K562 (cell line): ENCODE data around the gene FAM124B. TPM values are rescaled to one million over a fixed set of nuclear protein-coding genes. Genes with fewer than 3 reads are reported as not detected.

Source experiments
- EWSR1 ChIP-seq: fragments of 450-650 bp; IDR thresholded peaks from 2 replicates; pipeline ENCODE4 v1.6.1; 2018; ENCODE audit warnings: borderline replicate concordance, mild to moderate bottlenecking, low read depth, moderate library complexity; ENCODE audit not compliant: partially characterized antibody
- FOXA3 ChIP-seq, 2 experiments: fragments of 450-650 bp in 1 of 2; sonication (generic) in 1 of 2; formaldehyde crosslinking; IDR thresholded peaks in 1 of 2; conservative IDR thresholded peaks in 1 of 2; 2 replicates each; pipeline versions ENCODE4 v1.4.0 to v1.8.0; 2020 to 2022; ENCODE audit warnings: mild to moderate bottlenecking in 2 of 2, missing genetic modification reagents in 1 of 2
- RBM22 ChIP-seq: fragments of 200-400 bp; formaldehyde crosslinking; IDR thresholded peaks from 2 replicates; pipeline ENCODE4 v1.6.1; 2018; ENCODE audit warnings: low read length, low read depth; ENCODE audit not compliant: poor library complexity, severe bottlenecking
- REST ChIP-seq, 2 experiments: fragments of 450-650 bp; formaldehyde crosslinking in 1 of 2; IDR thresholded peaks; 2 replicates each; pipeline versions ENCODE4 v1.4.0 to v1.6.1; 2014 to 2020; ENCODE audit warnings: mild to moderate bottlenecking in 2 of 2, borderline replicate concordance in 1 of 2, low read depth in 1 of 2
- ZNF124 ChIP-seq: sonication (generic); formaldehyde crosslinking; IDR thresholded peaks from 2 replicates; pipeline ENCODE4 v1.8.1; 2022; ENCODE audit warnings: missing genetic modification reagents
- ZNF282 ChIP-seq: sonication (generic); formaldehyde crosslinking; IDR thresholded peaks from 2 replicates; pipeline ENCODE4 v1.8.1; 2023; ENCODE audit warnings: missing genetic modification reagents
- polyA plus RNA-seq, 8 experiments: library from polyadenylated mRNA; depleted of rRNA in 4 of 8; stranded (reverse) in 5 of 8; unstranded in 3 of 8; fragments of >200 nt; fragmentation: Nextera tagmentation in 2 of 8; fragmentation: Illumina TruSeq in 1 of 8; extraction: Ambion mirVana in 2 of 8; extraction: Trizol in 1 of 8; gene quantifications; 2 replicates each; pipeline versions ENCODE4 v1.2.1 to v1.2.3, GENCODE V29; 2011 to 2014; ENCODE audit warnings: inconsistent platforms in 1 of 8, missing spikeins in 1 of 8
- total RNA-seq, 7 experiments: library from RNA; depleted of rRNA in 6 of 7; stranded (reverse); fragments of >200 nt in 6 of 7; fragmentation: Illumina TruSeq in 2 of 7; extraction: Trizol in 2 of 7; gene quantifications; 2 replicates each; pipeline versions ENCODE4 v1.2.1 to v1.2.3, GENCODE V29; 2011 to 2021; ENCODE audit warnings: low replicate concordance in 1 of 7

Gene FAM124B
- total and polyA plus RNA-seq, 9 of the 15 experiments (the other 6 are each of a cell fraction or from before 2014, with no cell fraction given) = 6.2 to 21.4 (median 9.3) TPM

GRCh38 chr2:224369028-224369632, 32.8 kb downstream of the FAM124B start (continued):
- peak; percentile 14; the same call in 1 of the 2 replicates for TF ChIP-seq REST (IDR thresholded peaks at IDR 0.05; ENCODE audit: borderline replicate concordance)
- TF ChIP-seq REST (CRISPR knock-in tag; IDR thresholded peaks at IDR 0.05; ENCODE audit: low read depth) = no peak
- TF ChIP-seq RBM22 = no peak
- no peak for TF ChIP-seq ZNF282 (CRISPR knock-in tag)
- no peak for TF ChIP-seq EWSR1
- TF ChIP-seq ZNF124 (CRISPR knock-in tag) = no peak
- peak in 1 of 2 experiments; percentile 31; a peak in 1 of 4 replicates for TF ChIP-seq FOXA3 (CRISPR knock-in tag; conservative IDR thresholded peaks at IDR 0.05 in 1 of 2, IDR thresholded peaks at IDR 0.05 in 1 of 2)
